ENCODE results near the gene HCN3.

DNA sequence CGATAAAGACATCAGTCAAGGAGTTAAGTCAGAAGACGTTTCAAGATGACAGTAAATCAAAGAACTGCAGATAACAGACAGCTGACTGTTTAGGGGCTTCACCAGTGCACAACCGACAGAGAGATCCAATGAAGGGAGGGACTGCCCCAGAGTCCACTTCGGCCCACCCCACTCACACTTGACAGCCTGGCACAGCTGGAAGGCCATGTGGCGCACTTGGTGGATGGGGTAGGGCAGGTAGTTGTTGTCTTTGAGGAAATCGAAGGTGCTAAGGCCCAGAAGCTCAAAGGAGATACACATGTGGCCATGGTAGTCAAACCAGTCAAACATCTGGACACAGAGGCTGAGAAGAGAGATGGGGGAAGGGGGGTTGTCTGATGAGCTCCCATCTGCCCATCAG, 10.7 kb upstream of the HCN3 start:
- TF ChIP-seq EZH2phosphoT487 (IDR thresholded peaks at IDR 0.05), result no peak
- TF ChIP-seq, protein P1, sequence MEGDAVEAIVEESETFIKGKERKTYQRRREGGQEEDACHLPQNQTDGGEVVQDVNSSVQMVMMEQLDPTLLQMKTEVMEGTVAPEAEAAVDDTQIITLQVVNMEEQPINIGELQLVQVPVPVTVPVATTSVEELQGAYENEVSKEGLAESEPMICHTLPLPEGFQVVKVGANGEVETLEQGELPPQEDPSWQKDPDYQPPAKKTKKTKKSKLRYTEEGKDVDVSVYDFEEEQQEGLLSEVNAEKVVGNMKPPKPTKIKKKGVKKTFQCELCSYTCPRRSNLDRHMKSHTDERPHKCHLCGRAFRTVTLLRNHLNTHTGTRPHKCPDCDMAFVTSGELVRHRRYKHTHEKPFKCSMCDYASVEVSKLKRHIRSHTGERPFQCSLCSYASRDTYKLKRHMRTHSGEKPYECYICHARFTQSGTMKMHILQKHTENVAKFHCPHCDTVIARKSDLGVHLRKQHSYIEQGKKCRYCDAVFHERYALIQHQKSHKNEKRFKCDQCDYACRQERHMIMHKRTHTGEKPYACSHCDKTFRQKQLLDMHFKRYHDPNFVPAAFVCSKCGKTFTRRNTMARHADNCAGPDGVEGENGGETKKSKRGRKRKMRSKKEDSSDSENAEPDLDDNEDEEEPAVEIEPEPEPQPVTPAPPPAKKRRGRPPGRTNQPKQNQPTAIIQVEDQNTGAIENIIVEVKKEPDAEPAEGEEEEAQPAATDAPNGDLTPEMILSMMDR (IDR thresholded peaks at IDR 0.05), result no peak
